Testis (tissue), 2 donors: ENCODE measurements around the gene MACF1.

Source experiments
- POLR2A ChIP-seq: fragments of 450-650 bp; IDR thresholded peaks from one replicate; pipeline ENCODE4 v1.6.1; 2017; ENCODE audit warnings: antibody characterized with exemption, mild to moderate bottlenecking, moderate library complexity
- TF ChIP-seq, protein P1 (sequence below), 3 experiments: fragments of 450-650 bp in 2 of 3; fragments of 200-600 bp in 1 of 3; sonication (generic) in 1 of 3; IDR thresholded peaks; one replicate each; pipeline ENCODE4 v1.5.1; 2016 to 2019; ENCODE audit warnings: antibody characterized with exemption in 3 of 3, mild to moderate bottlenecking in 2 of 3, moderate library complexity in 1 of 3

- TF ChIP-seq, protein P1, sequence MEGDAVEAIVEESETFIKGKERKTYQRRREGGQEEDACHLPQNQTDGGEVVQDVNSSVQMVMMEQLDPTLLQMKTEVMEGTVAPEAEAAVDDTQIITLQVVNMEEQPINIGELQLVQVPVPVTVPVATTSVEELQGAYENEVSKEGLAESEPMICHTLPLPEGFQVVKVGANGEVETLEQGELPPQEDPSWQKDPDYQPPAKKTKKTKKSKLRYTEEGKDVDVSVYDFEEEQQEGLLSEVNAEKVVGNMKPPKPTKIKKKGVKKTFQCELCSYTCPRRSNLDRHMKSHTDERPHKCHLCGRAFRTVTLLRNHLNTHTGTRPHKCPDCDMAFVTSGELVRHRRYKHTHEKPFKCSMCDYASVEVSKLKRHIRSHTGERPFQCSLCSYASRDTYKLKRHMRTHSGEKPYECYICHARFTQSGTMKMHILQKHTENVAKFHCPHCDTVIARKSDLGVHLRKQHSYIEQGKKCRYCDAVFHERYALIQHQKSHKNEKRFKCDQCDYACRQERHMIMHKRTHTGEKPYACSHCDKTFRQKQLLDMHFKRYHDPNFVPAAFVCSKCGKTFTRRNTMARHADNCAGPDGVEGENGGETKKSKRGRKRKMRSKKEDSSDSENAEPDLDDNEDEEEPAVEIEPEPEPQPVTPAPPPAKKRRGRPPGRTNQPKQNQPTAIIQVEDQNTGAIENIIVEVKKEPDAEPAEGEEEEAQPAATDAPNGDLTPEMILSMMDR (IDR thresholded peaks at IDR 0.05): no peak
- no peak for TF ChIP-seq POLR2A
Measured at GRCh38 chr1:39354572-39354971, 150.1 kb downstream of the MACF1 start.
